GM23338 (cell line): ENCODE results near the gene TCF12. TPM values are rescaled to one million over a fixed set of nuclear protein-coding genes. Genes with fewer than 3 reads are reported as not detected.

Experiments used
- ATAC-seq: fragments of 200-7000 bp; cut with Tn5 transposase; 3 replicates; pipeline ENCODE4 v1.9.1; 2020
- DNase-seq: peaks from one replicate; pipeline ENCODE4 v3.0.0-alpha.2; 2015; ENCODE audit warnings: low spot score
- H2AFZ ChIP-seq: fragments of 200-600 bp; sonication (generic); 2 replicates; pipeline ENCODE4 v1.8.0; 2016; ENCODE audit warnings: antibody characterized with exemption, mild to moderate bottlenecking, moderate library complexity
- H3F3A ChIP-seq: fragments of 200-600 bp; sonication (generic); replicated peaks from 2 replicates; pipeline ENCODE4 v1.8.0; 2017; ENCODE audit warnings: antibody characterized with exemption, mixed run types, low read depth
- H3K27ac ChIP-seq: fragments of 200-600 bp; sonication (generic); 2 replicates; pipeline ENCODE4 v1.6.1; 2016; ENCODE audit warnings: low read depth
- H3K27me3 ChIP-seq: fragments of 200-600 bp; sonication (generic); 2 replicates; pipeline ENCODE4 v1.8.0; 2016; ENCODE audit warnings: mild to moderate bottlenecking, mixed run types, moderate library complexity; ENCODE audit not compliant: insufficient read depth
- H3K36me3 ChIP-seq: fragments of 200-600 bp; sonication (generic); 2 replicates; pipeline ENCODE4 v1.8.0; 2016; ENCODE audit warnings: mild to moderate bottlenecking; ENCODE audit not compliant: insufficient read depth
- H3K4me1 ChIP-seq: fragments of 200-600 bp; sonication (generic); 2 replicates; pipeline ENCODE4 v1.8.0; 2016; ENCODE audit warnings: mild to moderate bottlenecking, moderate library complexity; ENCODE audit not compliant: insufficient read depth
- H3K4me2 ChIP-seq: fragments of 200-600 bp; sonication (generic); 2 replicates; pipeline ENCODE4 v1.7.1; 2017; ENCODE audit warnings: mixed run types
- H3K4me3 ChIP-seq: fragments of 200-600 bp; sonication (generic); 2 replicates; pipeline ENCODE4 v1.6.1; 2016; ENCODE audit warnings: mixed run types
- H3K79me2 ChIP-seq: fragments of 200-600 bp; sonication (generic); replicated peaks from 2 replicates; pipeline ENCODE4 v1.8.0; 2017; ENCODE audit warnings: mild to moderate bottlenecking; ENCODE audit not compliant: insufficient read depth
- H3K9me2 ChIP-seq: fragments of 200-600 bp; sonication (generic); 2 replicates; pipeline ENCODE4 v1.8.0; 2017; ENCODE audit not compliant: insufficient read depth
- H4K20me1 ChIP-seq: fragments of 200-600 bp; sonication (generic); replicated peaks from 2 replicates; pipeline ENCODE4 v1.8.0; 2017; ENCODE audit warnings: mild to moderate bottlenecking; ENCODE audit not compliant: insufficient read depth
- H3K27ac Mint-ChIP-seq: 2 replicates; pipeline ENCODE4 v1.8.0; 2020; ENCODE audit warnings: inconsistent platforms, mild to moderate bottlenecking, moderate library complexity, mixed read lengths
- H3K27me3 Mint-ChIP-seq: 3 replicates; pipeline ENCODE4 v1.8.0; 2022; ENCODE audit warnings: low read depth, mild to moderate bottlenecking, moderate library complexity, mixed read lengths, inconsistent platforms; ENCODE audit not compliant: insufficient read depth, poor library complexity
- H3K36me3 Mint-ChIP-seq: 3 replicates; pipeline ENCODE4 v1.8.0; 2021; ENCODE audit warnings: low read depth, mild to moderate bottlenecking, inconsistent platforms, moderate library complexity, mixed read lengths
- H3K4me1 Mint-ChIP-seq: 3 replicates; pipeline ENCODE4 v1.8.0; 2020; ENCODE audit warnings: mild to moderate bottlenecking, inconsistent platforms, mixed read lengths
- H3K4me3 Mint-ChIP-seq: 3 replicates; pipeline ENCODE4 v1.8.0; 2021; ENCODE audit warnings: moderate library complexity, mild to moderate bottlenecking, inconsistent platforms, mixed read lengths
- H3K9me3 Mint-ChIP-seq: 3 replicates; pipeline ENCODE4 v1.8.0; 2020; ENCODE audit warnings: moderate library complexity, mild to moderate bottlenecking, inconsistent platforms, mixed read lengths
- ETS1 ChIP-seq: IDR thresholded peaks from 2 replicates; pipeline ENCODE4 v1.6.1; 2016; ENCODE audit warnings: antibody characterized with exemption
- EZH2 ChIP-seq: fragments of 200-600 bp; sonication (generic); IDR thresholded peaks from one replicate; pipeline ENCODE4 v1.8.0; 2017; ENCODE audit warnings: antibody characterized with exemption, mild to moderate bottlenecking, low read depth; ENCODE audit not compliant: unreplicated experiment
- EZH2phosphoT487 ChIP-seq: fragments of 200-600 bp; sonication (generic); IDR thresholded peaks from one replicate; pipeline ENCODE4 v1.8.1; 2018; ENCODE audit warnings: antibody characterized with exemption; ENCODE audit not compliant: unreplicated experiment
- JUNB ChIP-seq: IDR thresholded peaks from one replicate; pipeline ENCODE4 v1.6.1; 2016; ENCODE audit warnings: antibody characterized with exemption; ENCODE audit not compliant: unreplicated experiment
- NANOG ChIP-seq: IDR thresholded peaks from 2 replicates; pipeline ENCODE4 v1.6.1; 2016; ENCODE audit warnings: antibody characterized with exemption, borderline replicate concordance
- POLR2AphosphoS5 ChIP-seq: IDR thresholded peaks from 2 replicates; pipeline ENCODE4 v1.6.1; 2016; ENCODE audit warnings: antibody characterized with exemption, low read depth
- STAT1 ChIP-seq: IDR thresholded peaks from one replicate; pipeline ENCODE4 v1.6.1; 2016; ENCODE audit warnings: antibody characterized with exemption; ENCODE audit not compliant: unreplicated experiment
- ZNF114 ChIP-seq: fragments of 250-450 bp; sonication (Bioruptor Pico); IDR thresholded peaks from 2 replicates; pipeline ENCODE4 v1.5.0; 2020; ENCODE audit warnings: mild to moderate bottlenecking, moderate library complexity
- ZNF331 ChIP-seq: fragments of 250-450 bp; sonication (Bioruptor Pico); IDR thresholded peaks from 2 replicates; pipeline ENCODE4 v1.5.0; 2020; ENCODE audit warnings: low read depth, mild to moderate bottlenecking, moderate library complexity
- polyA plus RNA-seq: library from polyadenylated mRNA; unstranded; fragments of >200 nt; fragmentation: Nextera tagmentation; extraction: Ambion mirVana; gene quantifications from 2 replicates; pipeline ENCODE4 v1.2.1, GENCODE V29; 2016
- total RNA-seq: library from RNA; depleted of rRNA; stranded (reverse); fragments of >200 nt; shearing (Covaris generic); gene quantifications from 2 replicates; pipeline ENCODE4 v1.2.3, GENCODE V29; 2014
- TF ChIP-seq, protein P1 (sequence below): IDR thresholded peaks from one replicate; pipeline ENCODE4 v1.6.1; 2018; ENCODE audit warnings: antibody characterized with exemption; ENCODE audit not compliant: unreplicated experiment
- TF ChIP-seq, protein P2 (sequence below), 2 experiments: fragments of 200-600 bp in 1 of 2; sonication (generic) in 1 of 2; conservative IDR thresholded peaks; 2 replicates each; pipeline versions ENCODE4 v1.5.1 to v1.6.1; 2016 to 2017; ENCODE audit warnings: antibody characterized with exemption in 2 of 2, low read depth in 2 of 2, mild to moderate bottlenecking in 2 of 2, moderate library complexity in 1 of 2

TCF12 gene
- total and polyA plus RNA-seq, 2 experiments from 2014 or later, result 27.6 to 104 TPM

GRCh38 chr15:57094321-57095257 lies 176.1 kb downstream of the TCF12 start (continued):
- TF ChIP-seq, protein P1, sequence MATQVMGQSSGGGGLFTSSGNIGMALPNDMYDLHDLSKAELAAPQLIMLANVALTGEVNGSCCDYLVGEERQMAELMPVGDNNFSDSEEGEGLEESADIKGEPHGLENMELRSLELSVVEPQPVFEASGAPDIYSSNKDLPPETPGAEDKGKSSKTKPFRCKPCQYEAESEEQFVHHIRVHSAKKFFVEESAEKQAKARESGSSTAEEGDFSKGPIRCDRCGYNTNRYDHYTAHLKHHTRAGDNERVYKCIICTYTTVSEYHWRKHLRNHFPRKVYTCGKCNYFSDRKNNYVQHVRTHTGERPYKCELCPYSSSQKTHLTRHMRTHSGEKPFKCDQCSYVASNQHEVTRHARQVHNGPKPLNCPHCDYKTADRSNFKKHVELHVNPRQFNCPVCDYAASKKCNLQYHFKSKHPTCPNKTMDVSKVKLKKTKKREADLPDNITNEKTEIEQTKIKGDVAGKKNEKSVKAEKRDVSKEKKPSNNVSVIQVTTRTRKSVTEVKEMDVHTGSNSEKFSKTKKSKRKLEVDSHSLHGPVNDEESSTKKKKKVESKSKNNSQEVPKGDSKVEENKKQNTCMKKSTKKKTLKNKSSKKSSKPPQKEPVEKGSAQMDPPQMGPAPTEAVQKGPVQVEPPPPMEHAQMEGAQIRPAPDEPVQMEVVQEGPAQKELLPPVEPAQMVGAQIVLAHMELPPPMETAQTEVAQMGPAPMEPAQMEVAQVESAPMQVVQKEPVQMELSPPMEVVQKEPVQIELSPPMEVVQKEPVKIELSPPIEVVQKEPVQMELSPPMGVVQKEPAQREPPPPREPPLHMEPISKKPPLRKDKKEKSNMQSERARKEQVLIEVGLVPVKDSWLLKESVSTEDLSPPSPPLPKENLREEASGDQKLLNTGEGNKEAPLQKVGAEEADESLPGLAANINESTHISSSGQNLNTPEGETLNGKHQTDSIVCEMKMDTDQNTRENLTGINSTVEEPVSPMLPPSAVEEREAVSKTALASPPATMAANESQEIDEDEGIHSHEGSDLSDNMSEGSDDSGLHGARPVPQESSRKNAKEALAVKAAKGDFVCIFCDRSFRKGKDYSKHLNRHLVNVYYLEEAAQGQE, result no peak
- no peak for TF ChIP-seq ZNF114
- no peak for TF ChIP-seq EZH2
- no peak for TF ChIP-seq NANOG
- no peak for TF ChIP-seq EZH2phosphoT487
- TF ChIP-seq POLR2AphosphoS5, result no peak
- no peak for TF ChIP-seq JUNB
- TF ChIP-seq ZNF331, result no peak

GRCh38 chr15:57095896-57096295 lies 177.5 kb downstream of the TCF12 start:
- H3K9me2 ChIP-seq, result no peaks in the 10 kb centered on the region
- ATAC-seq, result no peak
- H3K4me3 ChIP-seq, result no peak overlapping the region
- no peaks in the 10 kb centered on the region; the same call in 2 of the 3 replicates for H3K36me3 Mint-ChIP-seq
- H3K79me2 ChIP-seq, result peaks cover 17% of the 10 kb centered on the region
- H3K4me3 Mint-ChIP-seq, result no peak overlapping the region
- no peak overlapping the region for H3K4me2 ChIP-seq
- no peak for DNase-seq
- H3K27ac Mint-ChIP-seq, result no peak overlapping the region
- H3K4me1 ChIP-seq, result peaks cover 12% of the 10 kb centered on the region; the same call in 1 of the 2 replicates
- no peak overlapping the region for H2AFZ ChIP-seq
- H3K27me3 Mint-ChIP-seq, result no peaks in the 10 kb centered on the region
- no peaks in the 10 kb centered on the region for H3F3A ChIP-seq
- H3K36me3 ChIP-seq, result no peaks in the 10 kb centered on the region
- no peaks in the 10 kb centered on the region for H3K27me3 ChIP-seq
- no peak overlapping the region; the same call in 1 of the 2 replicates for H3K27ac ChIP-seq
- no peaks in the 10 kb centered on the region for H4K20me1 ChIP-seq
- H3K9me3 Mint-ChIP-seq, result no peaks in the 10 kb centered on the region
- H3K4me1 Mint-ChIP-seq, result peaks cover 32% of the 10 kb centered on the region
- TF ChIP-seq EZH2 (no peak), STAT1 (no peak), ZNF114 (no peak), POLR2AphosphoS5 (no peak), ZNF331 (no peak), ETS1 (no peak), NANOG (no peak), EZH2phosphoT487 (no peak), JUNB (no peak)
- TF ChIP-seq, protein P1, result no peak
- TF ChIP-seq, protein P2, sequence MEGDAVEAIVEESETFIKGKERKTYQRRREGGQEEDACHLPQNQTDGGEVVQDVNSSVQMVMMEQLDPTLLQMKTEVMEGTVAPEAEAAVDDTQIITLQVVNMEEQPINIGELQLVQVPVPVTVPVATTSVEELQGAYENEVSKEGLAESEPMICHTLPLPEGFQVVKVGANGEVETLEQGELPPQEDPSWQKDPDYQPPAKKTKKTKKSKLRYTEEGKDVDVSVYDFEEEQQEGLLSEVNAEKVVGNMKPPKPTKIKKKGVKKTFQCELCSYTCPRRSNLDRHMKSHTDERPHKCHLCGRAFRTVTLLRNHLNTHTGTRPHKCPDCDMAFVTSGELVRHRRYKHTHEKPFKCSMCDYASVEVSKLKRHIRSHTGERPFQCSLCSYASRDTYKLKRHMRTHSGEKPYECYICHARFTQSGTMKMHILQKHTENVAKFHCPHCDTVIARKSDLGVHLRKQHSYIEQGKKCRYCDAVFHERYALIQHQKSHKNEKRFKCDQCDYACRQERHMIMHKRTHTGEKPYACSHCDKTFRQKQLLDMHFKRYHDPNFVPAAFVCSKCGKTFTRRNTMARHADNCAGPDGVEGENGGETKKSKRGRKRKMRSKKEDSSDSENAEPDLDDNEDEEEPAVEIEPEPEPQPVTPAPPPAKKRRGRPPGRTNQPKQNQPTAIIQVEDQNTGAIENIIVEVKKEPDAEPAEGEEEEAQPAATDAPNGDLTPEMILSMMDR (conservative IDR thresholded peaks at IDR 0.05; ENCODE audit: low read depth in 2 of 2), result no peak
